CD4-positive, alpha-beta T cell treated with Interleukin-4 for 4 hours (primary cell): ENCODE data around the gene PODNL1.
A peak's percentile ranks its signal among the peaks of the same experiment; 100 is the strongest.
"Not testable (repeated sequence)": the region's sequence is repeated elsewhere in the genome, so short reads cannot be mapped to it uniquely, and the experiment has no call there.

ENCODE experiments used
- DNase-seq: peaks from one replicate; pipeline ENCODE4 v3.0.0-alpha.2; 2020

The PODNL1 gene

DNA sequence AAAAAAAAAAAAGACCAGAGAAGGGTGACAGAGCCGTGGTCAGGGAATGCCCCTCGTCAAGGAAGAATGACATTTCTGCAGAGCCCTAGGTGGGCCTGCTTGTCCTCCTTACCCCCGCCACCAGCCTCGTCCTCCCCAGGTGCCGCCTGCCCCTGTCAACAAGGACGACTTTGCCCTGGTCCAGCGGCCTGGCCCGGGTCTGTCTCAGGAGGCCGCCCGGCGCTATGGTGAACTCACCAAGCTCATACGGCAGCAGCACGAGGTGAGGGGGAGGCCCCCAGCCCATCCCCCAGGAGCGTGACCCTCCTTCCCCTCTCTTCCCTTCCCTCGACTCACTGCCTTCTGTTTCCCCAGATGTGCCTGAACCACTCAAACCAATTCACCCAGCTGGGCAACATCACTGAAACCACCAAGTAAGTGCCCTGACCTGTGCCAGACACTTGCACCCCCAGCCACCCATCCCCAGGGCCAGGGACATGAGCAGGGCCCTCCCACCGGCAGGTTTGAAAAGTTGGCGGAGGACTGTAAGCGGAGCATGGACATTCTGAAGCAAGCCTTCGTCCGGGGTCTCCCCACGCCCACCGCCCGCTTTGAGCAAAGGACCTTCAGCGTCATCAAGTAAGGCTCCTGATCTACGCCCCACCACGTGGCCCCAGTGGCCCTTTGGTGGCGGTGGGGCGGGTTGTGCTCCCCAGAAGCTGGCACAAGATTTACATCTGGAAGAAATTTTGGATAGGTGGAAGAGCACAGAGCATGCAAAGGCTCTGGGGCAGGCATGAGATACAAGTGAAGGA, 14.8 kb downstream of the PODNL1 start:
- DNase-seq: no peak

DNA sequence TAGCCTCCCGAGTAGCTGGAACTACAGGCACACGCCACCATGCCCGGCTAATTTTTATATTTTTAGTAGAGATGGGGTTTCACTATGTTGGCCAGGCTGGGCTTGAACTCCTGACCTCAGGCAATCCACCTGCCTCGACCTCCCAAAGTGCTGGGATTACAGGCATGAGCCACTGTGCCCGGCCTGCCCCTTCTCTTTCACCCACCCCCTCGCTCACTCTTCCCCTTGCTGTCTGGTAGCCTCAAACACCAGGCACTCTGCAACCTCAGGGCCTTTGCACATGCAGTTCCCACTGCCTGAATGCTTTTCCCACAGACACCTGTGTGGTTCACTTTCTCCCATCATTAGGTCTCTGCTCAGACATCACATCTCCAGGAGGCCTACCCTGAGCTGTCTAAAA, 16.1 kb downstream of the PODNL1 start:
- not testable (repeated sequence) for DNase-seq

DNA sequence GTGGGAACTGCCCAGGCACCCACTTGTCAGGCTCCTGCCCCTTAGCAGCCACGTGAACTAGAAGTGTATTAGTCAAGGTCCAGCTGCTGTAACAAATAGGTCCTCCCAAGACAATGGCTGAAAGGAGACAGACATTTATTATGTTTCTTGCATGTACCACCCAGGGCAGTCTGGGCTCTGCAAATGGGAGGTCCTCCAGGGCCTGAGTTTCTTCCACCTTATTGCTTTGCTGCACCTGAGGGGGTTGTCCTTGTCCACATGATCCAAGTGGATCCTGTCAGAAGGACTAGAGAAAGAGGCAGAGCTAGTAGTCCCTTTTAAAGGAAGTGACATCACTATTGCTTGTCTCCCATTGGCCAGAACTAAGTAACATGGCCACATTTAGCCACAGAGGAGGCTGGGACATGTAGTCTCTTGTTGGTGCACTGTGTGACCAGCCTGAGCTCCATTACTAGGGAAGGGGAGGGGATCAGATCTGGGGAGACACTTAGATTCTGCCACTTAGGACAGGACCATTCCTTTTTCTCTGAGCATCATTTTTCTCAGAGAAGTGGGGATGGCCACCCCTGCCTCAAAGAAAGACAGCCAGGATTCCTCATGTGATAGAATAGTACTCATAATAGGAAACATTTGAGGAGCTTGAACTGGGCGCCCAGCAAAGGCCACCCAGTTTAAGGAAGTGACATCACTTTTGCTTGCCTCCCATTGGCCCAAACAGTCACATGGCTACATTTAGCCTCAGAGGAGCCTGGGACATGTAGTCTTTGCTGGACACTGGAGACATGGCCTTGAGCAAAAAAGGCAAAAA, 17.1 kb downstream of the PODNL1 start:
- peak; percentile 21 for DNase-seq

DNA sequence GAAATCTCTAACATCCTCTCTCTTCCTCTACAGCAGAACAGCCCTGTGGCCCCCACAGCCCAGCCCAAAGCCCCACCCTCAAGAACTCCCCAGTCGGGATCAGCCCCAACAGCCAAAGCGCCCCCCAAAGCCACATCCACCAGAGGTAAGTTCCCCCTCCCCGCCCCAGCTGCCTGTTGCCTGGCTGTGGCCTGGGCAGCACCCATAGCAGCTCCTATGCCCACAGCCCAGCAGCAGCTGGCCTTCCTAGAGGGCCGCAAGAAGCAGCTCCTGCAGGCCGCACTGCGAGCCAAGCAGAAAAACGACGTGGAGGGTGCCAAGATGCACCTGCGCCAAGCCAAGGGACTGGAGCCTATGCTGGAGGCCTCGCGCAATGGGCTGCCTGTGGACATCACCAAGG, 17.7 kb downstream of the PODNL1 start:
- no peak for DNase-seq

DNA sequence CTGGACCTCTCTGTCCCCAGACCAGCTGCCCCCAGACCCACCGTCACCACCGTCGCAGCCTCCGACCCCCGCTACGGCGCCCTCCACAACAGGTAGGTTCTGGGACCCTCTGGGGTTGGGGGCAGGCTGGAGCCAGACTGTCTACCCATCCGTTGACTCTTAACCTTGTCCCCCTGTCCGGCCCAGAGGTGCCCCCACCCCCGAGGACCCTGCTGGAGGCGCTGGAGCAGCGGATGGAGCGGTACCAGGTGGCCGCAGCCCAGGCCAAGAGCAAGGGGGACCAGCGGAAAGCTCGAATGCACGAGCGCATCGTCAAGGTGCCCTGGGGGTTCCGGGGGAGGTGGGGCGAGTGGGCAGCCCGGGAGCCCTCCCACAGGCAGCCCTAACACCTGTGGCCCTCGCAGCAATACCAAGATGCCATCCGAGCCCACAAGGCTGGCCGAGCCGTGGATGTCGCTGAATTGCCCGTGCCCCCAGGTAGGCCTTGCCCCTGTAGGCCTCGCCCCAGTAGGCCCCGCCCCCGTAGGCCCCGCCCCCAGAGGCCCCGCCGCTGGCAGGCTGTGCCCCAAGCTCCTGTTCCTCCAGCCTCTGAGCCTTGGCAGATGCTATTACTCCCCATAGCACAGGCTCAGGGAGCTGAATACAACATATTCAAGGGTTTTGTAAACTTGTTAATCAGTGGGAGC, 19.3 kb downstream of the PODNL1 start:
- DNase-seq: no peak

DNA sequence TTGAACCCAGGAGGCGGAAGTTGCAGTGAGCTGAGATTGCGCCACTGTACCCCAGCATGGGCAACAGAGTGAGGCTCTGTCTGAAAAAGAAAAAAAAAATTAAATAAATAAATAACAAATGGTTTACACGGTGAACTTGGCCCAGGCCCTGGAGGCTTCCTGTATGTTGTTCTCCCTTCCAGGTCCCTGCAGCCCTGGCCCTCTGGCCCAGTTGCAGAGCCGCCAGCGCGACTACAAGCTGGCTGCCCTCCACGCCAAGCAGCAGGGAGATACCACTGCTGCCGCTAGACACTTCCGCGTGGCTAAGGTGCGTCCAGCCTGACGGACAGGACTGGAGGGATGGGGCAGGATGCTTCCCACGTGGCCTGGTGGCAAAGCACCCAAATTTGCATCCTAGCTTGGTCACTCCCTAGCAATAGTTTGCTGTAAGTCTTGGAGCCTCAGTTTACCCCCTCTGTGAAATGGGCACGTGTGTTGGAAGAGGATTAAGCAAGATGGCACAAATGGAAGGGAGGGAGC, 20.3 kb downstream of the PODNL1 start:
- no peak for DNase-seq

DNA sequence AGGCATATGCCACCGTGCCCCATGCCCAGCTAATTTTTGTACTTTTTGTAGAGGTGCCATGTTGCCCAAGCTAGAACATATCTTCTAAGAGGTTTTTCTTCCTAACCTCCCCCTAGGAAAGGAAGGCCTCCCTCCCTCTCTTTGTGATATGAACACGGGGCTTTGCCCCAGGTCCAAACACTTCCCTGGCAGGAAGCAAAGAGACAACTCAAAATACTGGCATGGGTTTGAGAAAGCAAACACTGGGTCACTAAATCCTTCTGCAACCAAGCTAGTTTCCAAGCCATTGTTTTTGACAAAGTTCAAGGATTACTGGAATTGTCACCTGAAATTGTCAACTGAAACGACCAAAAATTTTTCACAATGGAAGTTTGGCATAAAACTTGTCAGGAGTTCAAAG, 23.4 kb downstream of the PODNL1 start:
- no peak for DNase-seq

DNA sequence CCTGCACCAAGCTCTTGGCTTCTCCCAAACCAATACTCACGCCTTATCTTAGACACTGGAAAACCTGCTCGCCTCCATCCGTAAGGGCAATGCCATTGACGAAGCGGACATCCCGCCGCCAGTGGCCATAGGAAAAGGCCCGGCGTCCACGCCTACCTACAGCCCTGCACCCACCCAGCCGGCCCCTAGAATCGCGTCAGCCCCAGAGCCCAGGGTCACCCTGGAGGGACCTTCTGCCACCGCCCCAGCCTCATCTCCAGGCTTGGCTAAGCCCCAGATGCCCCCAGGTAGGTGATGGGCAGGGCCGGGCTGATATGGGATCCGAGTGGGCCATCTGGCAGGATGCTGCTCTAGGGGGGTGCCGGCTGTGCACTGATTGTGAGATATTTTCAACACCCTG, 24.9 kb downstream of the PODNL1 start:
- no peak for DNase-seq

DNA sequence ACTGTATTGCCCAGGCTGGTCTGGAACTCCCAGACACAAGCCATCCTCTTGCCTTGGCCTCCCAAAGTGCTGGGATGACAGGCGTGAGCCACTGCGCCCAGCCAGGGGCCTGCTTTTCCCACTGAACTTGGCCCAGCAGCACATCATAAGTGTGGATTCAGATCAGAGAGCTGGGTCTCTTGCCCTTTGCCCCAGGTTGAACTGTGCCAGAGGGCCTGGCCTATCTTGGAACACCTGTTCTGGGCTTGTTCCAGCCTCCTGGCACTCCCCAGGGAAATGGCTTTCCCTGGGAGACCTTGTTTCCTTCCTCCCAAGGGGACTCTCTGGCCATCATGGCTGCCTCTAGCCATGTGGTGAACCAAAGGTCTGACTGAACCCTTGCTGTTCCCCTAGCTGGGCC, 28.8 kb downstream of the PODNL1 start:
- DNase-seq: no peak

DNA sequence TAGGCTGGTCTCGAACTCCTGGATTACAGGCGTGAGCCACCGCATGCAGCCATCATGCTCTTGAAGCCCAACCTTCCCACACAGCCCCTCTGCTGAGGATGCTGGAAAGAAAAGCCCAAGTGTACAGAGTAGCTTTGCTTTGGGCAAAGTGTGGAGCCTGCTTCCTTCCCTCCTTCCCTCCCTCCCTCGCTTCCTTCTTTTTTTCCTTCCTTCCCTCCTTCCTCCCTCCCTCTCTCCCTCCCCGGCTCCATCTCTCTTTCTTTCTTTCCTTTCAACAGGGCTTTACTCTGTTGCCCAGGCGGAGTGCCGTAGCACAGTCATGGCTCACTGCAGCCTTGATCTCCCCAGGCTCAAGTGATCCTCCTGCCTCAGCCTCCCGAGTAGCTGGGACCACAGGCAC, 29.5 kb downstream of the PODNL1 start:
- no peak for DNase-seq

DNA sequence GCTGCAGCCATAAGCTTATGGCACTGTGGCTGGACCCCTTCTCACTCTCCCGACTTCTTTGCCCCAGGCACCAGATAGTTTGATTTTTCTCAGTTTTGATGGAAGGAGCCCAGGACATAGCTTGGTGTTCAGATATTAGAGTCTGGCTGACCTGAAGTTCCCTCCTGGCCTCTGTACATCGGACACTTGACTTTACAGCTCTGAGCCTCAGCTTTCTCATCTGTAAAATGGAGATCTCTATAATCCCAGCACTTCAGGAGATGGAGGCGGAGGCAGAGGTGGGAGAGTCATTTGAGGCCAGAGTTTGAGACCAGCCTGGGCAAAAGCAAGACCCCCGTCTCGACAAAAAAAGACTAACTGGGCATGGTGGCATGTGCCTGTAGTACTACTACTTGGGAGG, 31.3 kb downstream of the PODNL1 start:
- DNase-seq: no peak

DNA sequence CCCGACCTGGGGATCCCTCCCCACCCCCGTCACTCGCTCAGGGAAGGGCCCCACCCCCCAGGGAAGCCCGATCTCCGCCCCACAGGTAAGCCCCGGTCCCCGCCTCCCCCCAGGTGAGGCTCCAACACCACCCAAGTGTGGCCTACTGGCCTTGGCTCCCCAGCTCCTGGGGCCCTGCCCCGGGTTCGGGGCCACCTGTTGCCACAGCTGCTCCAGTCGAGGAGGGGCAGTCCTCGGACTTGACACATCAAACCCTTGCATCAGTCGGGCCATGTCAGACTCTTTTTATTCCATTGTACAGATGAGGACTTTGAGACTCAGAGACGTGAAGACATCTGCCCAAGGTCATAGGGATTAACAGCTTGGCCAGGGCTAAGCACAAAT, 31.7 kb downstream of the PODNL1 start:
- DNase-seq: no peak

DNA sequence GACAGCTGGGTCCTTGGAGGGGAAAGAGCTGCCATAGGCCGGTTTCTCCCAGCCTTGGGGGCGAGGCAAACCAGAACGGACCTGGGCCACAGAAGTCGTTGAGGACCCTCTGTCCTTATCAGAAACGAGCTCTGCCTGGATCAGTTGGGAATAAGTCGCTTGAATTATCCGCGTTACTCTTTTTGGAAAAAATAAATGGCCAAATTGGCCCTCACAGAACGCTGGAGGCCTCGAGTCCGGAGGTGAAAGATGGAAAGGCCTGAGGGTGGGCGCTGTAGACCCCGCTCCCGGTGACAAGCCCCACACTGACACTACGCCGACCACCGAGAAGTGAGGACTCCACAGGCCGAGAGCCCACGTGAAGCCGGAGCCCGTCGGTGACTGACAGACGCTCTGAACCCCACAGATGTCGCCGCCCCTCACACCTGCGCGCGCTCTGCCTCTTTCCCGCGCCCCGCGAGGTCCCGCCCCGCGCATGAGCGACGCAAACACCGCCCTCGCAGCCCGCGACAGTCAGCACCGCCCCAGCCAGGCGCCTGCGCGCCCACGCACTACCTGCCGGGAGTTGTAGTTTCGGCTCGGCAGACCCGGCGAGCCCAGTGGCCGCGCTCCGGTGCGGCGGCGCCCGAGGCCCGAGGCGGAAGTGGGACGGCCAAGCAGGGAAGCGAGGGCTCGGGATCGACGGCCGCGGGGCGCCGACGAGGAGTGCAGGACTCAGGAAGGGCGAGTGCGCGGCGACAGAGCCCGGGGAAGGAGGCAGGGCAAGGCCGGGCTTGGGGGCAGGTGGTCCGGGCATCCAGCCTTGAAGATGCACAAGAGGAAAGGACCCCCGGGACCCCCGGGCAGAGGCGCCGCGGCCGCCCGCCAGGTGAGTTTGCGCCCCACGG, 32.3 kb downstream of the PODNL1 start, which contains the start of the genes BRME1 and CC2D1A:
Gene BRME1, minus strand, starts transcription at position 484 of the 887 bp plus-strand sequence. CDS start 1,225 bp downstream, outside the sequence.
Gene CC2D1A, plus strand, starts transcription at position 568 of the 887 bp plus-strand sequence. Its CDS starts 241 bp downstream, at position 809.
- DNase-seq: peak; percentile 90

DNA sequence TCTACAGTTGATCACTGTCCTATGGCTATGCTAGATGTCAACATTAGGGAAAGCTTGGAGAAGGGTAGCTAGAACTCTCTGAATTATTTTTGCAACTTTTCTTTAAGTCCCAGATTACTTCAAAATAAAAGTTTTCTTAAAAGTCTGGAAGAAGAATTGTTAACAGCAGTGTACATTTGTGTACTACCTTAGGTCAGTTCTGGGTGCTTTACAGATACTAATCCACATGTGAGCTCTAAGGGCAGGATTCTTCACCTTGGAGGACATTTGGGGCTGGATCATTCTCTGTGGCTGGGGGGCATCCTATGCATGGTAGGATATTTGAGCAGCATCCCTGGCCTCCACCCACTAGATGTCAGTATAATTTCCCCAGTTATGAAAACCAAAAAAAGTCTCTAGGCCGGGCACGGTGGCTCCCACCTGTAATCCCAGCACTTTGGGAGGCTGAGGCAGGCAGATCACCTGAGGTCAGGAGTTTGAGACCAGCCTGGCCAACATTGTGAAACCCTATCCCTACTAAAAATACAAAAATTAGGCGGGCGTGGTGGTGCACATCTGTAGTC, 35.1 kb downstream of the PODNL1 start:
- DNase-seq: peak; percentile 49

DNA sequence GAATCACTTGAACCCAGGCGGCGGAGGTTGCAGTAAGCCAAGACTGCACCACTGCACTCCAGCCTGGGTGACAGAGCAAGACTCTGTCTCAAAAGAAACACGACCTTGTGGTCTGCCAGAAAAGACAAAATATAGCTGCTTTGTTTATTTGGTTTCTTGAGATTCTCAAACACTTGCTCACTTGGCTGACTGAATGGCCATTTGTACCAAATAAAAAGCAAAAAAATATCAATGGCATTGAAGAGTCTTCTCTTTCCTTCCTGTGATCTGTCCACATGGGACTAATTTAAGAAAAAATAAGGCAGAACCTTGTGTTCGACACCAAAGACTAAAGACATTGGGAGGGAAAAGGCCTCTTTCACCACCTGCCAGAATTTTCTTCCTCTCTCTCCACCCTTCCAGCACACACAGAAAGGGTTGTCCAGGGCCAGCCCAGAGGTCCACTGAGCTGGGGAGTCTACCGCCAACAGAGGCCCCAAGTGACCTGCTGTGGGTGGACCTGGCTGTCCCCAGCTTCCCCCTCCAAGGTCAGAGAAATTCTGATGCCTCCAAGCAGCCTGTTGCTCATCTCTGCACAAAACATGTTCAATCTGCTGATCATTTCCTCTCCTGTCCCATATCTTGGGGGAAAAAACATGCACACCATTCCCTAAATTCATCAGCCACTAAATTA, 38.2 kb downstream of the PODNL1 start:
- no peak for DNase-seq

DNA sequence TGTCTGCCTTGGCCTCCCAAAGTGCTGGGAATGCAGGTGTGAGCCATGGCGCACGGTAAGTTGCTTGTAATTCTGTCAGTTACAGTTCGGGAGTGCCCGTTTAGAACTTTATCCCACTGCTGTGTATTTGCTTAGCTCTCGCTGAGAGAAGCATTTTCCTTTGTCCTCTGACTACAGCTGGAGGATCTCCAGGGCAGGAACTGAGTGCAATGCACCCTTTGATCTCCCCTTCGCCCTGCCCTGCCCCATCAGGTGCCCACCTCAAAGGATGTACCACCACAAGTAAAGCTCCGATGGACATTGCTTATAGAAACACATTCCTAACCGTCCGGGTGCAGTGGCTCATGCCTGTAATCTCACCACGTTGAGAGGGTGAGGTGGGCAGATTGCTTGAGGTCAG, 38.8 kb downstream of the PODNL1 start:
- DNase-seq: no peak

DNA sequence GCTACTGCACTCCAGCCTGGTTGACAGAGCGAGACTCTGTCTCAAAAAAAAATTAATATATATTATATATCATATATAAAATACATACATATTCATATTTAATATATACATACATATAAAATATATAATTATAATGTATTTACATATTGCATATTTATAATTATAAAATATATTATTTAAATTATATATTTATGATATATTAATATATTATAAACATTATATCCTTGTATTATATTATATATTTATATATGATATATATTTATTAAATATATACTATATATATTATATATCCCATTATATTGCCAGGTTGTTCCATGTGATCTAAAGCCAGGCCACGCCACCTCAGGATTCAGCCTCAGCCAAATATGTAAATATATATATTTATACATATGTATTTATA, 42.0 kb downstream of the PODNL1 start:
- DNase-seq: no peak

DNA sequence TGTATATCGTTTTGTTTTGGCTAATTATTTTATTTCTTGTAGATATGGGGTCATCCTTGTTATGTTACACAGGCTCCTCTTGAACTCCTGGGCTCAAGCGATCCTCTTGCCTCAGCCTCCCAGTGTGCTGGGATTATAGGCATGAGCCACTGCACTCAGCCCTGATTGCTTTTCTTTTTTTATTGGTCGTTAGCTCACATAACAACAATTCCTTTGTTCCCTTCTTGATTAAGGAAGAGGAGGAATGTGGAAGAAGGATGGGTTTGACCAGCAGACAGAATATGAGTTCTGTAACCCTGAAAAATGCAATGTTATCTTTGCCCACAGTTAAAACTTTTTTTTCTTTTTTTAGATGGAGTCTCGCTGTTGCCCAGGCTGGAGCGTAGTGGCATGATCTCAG, 43.7 kb downstream of the PODNL1 start:
- DNase-seq: no peak

DNA sequence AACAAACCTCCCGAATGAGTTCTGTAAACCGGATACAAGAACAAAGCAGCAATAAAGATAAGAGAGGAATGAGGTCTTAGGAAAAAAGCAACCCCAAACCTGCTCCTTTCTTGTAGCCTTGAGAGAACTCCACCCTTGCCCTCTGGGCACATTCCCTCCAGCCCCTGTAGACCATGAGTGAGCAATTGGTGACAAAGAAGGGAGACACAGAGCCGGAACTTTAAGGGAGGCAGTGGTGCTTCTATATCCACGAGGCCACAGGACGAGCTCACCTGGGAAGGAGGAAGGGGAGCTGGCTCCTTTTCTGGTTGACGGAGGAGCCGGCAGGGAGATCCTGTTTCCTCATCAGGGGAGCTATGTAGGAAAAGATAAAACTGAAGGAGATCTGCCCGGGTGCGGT, 45.3 kb downstream of the PODNL1 start:
- no peak for DNase-seq

DNA sequence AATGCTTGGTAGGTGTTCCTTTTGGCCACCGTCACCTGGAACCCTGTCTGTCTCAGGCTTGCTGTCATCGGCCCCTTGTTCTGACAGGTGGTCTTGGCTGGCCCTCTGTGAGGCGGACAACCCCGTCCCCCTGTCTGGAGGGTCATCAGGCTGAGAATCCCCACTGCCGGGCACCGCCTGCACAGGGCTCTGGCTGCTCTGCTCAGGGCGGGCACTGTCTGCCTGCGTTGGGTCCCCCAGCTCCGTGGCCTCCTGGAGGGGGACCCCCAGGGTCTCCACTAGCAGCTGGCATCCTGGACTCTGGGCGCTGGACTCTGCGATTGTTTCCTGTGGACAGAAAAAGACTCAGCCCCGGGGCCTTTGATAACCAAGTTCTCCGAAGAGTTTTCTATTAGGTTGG, 48.1 kb downstream of the PODNL1 start:
- DNase-seq: no peak

DNA sequence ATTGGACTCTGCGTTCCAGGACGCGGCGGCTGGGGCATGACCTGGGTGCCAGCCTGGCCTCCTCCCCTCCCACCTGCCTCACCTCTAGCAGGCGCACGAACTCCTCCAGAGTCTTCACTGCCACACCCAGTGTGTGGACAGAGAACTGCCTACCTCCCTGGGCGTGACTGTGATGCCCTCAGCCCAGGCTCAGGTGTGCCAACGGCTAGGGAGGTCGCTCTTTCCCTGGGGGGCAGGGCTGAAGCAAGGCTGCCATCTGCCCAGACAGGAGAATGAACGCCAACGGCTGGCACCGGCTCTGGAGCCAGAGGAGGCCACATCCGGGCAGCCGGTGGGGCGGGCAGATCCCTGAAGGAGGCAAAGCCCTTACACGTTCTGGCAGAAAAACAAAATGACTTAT, 49.9 kb downstream of the PODNL1 start:
- DNase-seq: no peak
